Mammary epithelial cell (primary cell): Measurements from ENCODE around the gene FAM111B.

Experiments used
- EZH2 ChIP-seq: IDR thresholded peaks from 2 replicates; pipeline ENCODE4 v1.6.1; 2012; ENCODE audit warnings: low read length, inconsistent platforms, borderline replicate concordance
- TF ChIP-seq, protein P1 (sequence below), 2 donors: IDR thresholded peaks in 1 of 2; conservative IDR thresholded peaks in 1 of 2; 2 replicates each; pipeline ENCODE4 v1.5.1; 2011 to 2012; ENCODE audit warnings: inconsistent platforms in 2 of 2, low read length in 2 of 2, mild to moderate bottlenecking in 2 of 2, control low read depth in 1 of 2, low read depth in 1 of 2; ENCODE audit not compliant: insufficient read depth in 1 of 2; ENCODE audit errors: extremely low read depth in 1 of 2

DNA sequence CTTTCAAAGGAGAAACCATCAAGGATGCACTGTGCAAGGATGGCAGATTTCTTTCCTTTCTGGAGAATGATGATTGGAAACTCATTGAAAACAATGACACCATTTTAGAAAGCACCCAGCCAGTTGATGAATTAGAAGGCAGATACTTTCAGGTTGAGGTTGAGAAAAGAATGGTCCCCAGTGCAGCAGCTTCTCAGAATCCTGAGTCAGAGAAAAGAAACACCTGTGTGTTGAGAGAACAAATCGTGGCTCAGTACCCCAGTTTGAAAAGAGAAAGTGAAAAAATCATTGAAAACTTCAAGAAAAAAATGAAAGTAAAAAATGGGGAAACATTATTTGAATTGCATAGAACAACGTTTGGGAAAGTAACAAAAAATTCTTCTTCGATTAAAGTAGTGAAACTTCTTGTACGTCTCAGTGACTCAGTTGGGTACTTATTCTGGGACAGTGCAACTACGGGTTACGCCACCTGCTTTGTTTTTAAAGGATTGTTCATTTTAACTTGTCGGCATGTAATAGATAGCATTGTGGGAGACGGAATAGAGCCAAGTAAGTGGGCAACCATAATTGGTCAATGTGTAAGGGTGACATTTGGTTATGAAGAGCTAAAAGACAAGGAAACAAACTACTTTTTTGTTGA, 45.4 kb downstream of the FAM111B start:
- TF ChIP-seq, protein P1, sequence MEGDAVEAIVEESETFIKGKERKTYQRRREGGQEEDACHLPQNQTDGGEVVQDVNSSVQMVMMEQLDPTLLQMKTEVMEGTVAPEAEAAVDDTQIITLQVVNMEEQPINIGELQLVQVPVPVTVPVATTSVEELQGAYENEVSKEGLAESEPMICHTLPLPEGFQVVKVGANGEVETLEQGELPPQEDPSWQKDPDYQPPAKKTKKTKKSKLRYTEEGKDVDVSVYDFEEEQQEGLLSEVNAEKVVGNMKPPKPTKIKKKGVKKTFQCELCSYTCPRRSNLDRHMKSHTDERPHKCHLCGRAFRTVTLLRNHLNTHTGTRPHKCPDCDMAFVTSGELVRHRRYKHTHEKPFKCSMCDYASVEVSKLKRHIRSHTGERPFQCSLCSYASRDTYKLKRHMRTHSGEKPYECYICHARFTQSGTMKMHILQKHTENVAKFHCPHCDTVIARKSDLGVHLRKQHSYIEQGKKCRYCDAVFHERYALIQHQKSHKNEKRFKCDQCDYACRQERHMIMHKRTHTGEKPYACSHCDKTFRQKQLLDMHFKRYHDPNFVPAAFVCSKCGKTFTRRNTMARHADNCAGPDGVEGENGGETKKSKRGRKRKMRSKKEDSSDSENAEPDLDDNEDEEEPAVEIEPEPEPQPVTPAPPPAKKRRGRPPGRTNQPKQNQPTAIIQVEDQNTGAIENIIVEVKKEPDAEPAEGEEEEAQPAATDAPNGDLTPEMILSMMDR (conservative IDR thresholded peaks at IDR 0.05 in 1 of 2, IDR thresholded peaks at IDR 0.05 in 1 of 2; ENCODE audit: extremely low read depth in 1 of 2, insufficient read depth in 1 of 2, low read depth in 1 of 2, low read length in 2 of 2), result no peak
- TF ChIP-seq EZH2, result no peak
